GM21825 (cell line): Measurements from ENCODE around the gene SKI.
"Not testable (repeated sequence)": the region's sequence is repeated elsewhere in the genome, so short reads cannot be mapped to it uniquely, and the experiment has no call there.

Experiments
- ATAC-seq: cut with Tn5 transposase; IDR thresholded peaks from one replicate; pipeline ENCODE4 v1.9.1; 2021; ENCODE audit warnings: mild to moderate bottlenecking, moderate library complexity; ENCODE audit not compliant: unreplicated experiment

SKI gene

GRCh38 chr1:2318314-2319278, 90.5 kb downstream of the SKI start:
- ATAC-seq, result no peak

DNA sequence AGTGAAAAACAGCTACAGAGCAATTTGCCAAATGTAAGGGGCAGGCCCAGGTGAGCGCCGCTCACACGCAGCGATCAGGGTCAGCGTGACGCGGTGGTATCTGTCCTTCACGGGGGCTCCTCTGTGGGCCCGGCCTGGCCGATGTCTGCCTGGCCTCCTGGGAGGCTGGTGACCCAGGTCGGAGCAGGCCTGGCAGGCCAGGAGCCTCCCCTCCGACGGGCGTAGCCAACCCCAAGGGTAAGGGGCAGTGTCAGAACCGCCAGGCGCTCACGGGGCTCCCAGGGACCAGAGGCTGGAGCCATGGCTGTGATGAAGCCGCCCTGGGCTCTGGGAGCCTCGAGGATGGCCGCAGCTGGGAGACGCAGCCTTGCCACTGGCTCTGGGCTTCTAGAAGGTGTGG, 91.2 kb downstream of the SKI start:
- no peak for ATAC-seq

DNA sequence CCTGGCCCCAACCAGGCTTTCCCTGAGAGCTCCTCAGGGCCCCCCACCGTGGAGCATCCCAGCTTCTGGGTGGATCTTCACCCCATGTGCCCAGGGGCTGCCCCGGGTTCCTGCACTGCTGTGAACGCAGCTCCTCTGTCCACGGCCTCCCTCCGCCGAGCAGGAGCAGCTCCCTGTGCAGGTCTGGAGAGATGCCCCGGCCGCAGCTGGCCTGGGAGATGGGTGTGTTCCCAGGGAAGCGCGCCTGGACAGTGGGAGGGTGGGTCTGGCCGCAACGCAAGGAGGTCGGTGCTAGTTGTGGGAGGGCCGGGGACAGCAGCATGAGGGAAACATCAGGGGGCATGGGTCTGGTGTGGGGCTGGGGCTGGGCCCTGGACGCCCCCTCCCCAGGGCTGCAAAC, 91.9 kb downstream of the SKI start:
- no peak for ATAC-seq

DNA sequence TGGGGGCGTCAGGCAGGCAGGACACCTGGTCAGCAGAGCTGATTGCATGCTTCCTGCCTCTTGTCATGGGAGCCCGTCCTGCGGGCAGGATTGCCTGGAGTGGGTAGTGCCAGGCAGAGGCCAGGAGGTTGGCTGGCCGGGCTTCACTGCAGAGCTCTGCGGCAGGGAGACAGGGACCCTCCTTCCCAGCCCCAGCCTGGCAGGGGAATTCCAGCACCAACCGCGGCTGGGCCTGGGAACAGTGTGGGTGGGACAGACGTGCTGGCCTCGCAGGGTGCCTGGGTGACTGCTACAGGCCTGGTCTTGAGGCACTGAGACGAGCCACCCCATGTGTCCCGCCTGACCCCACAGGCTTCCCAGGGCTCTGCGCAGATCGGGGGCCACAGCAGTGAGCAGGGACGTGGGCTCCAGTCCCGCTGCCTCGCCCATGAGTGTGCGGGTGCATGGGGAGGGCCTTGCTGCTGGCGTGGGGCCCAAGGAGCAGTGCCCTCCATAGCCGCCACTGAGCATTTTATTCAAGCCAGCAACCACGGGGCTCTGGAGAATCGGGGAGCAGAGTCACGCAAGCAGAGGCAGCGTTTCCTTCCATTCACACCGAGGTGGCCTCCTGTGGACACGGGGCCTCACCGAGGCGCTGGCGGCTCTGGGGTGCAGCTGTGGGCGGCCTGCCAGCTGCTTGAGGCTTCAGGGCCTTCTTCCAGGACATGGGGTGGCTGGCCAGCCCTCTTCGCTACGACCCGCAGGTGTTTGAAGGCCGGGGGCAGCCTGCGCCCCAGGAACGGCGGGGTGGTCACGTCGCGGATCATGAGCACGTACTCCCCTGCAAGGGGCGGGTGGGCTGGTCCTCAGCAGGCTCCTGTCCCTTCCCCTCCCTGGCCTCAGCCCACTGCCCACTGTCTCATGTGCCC, 92.9 kb downstream of the SKI start:
- ATAC-seq, result no peak

DNA sequence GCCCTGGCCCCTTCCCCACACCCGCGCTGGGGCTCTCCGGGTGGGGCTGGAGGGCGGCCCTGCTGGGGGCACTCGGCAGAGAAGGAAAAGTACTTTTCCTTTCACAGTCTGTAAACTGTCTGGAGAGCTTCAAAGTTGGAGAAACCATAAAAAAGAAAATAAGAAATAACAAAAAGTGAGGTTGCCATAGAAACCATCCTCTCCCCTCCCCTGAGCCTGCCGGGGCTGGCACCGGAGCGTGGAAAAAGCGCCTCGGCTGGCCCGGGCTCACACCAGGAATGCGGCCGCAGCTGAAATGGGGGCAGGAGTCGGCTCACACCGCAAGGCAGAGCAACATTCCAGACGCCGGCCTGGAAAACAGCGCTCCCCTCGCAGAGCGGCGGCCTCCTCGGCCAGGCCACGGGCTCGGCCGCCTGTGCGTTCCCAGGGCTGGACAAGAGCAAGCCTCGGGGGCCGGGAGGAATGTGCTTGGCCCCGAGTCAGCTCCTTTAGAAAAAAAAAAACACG, 94.0 kb downstream of the SKI start:
- ATAC-seq, result no peak

DNA sequence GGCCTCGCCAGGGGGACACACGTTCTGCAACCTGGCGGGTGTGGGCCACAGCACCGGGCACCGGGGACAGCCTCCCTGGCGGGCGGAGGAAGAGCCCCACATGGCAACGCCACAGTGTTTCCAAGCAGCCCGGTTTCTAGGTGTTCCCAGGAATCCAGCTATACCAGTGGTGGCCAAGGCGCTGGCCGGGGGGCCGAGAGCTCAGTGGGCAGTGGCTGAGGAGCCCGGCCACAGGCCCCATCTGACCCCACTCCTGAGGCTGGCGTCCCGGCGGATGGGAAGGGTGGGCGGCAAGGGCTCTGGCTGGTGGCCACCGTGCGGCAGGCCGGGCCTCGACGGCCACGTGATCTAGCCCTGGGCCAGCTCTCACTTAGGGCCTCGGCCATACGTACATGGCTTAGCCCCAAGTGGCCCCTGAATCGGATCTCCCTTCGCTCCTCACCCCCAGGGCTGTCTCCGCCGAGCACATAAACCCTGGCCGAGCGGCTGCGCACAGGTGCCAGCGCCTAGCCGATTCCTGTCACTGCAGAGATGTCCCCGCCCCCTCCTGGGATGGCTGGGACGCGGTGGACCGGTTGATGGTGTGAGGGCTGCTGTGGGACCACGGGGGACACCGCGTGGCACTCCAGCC, 94.6 kb downstream of the SKI start:
- no peak for ATAC-seq

GRCh38 chr1:2323451-2323974, 95.4 kb downstream of the SKI start:
- ATAC-seq, result no peak

GRCh38 chr1:2324553-2325366, 96.6 kb downstream of the SKI start:
- ATAC-seq, result no peak

DNA sequence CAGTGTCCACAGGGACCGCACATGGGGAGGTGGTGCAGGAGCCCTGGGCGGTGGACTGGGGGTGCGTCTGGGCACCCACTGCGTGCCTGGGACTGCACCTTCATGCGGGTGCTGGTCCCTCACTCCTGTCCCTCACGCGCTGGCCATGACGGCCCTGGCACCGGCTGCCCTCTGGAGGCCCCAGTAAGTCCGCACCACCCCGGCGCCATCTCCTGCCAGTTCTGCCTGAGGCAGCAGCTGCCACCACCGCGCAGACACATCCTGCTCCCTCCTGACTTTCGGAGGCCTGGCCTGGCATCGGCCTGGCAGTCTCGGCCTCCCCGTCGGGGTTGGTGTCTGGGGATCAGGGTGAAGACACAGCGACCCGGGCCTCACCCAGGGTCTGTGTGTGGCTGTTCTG, 98.4 kb downstream of the SKI start:
- no peak for ATAC-seq

DNA sequence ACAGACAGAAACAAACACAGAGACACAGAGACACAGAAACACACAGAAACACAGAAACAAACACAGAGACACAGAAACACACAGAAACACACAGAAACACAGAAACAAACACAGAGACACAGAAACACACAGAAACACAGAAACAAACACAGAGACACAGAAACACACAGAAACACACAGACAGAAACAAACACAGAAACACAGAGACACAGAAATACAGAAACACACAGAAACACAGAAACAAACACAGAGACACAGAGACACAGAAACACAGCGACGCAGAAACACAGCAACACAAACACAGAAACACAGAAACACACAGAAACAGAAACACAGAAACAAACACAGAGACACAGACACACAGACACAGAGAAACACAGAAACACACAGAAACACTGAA, 99.0 kb downstream of the SKI start:
- not testable (repeated sequence) for ATAC-seq

DNA sequence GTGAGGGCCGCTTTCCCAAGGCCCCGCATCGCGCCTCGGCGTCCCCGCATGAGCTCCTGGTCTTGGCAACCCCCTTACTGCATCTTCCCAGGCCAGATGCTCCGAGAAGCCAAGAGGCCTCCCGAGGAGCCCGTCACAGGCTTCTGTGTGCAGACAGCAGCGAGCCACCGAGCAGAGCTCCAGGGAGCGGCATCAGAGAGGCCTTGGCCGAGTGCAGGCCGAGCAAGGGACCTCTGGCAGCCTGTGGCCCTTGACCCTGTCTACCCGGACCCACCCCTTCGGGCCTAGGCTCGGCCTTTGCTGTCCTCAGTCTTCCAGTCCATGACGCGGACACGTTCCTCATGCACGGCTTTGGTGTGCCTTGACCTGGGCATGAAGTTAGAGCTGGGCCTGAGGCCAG, 99.7 kb downstream of the SKI start:
- ATAC-seq, result no peak

GRCh38 chr1:2328676-2329455, 100.7 kb downstream of the SKI start:
- no peak for ATAC-seq

GRCh38 chr1:2330035-2330434, 101.9 kb downstream of the SKI start:
- no peak for ATAC-seq

- ATAC-seq, result no peak
Measured at GRCh38 chr1:2330519-2331199, 102.5 kb downstream of the SKI start.

- no peak for ATAC-seq
Measured at GRCh38 chr1:2331200-2331544, 103.1 kb downstream of the SKI start.

GRCh38 chr1:2331580-2331979, 103.5 kb downstream of the SKI start:
- not testable (repeated sequence) for ATAC-seq

GRCh38 chr1:2334366-2334765, 106.2 kb downstream of the SKI start:
- no peak for ATAC-seq

DNA sequence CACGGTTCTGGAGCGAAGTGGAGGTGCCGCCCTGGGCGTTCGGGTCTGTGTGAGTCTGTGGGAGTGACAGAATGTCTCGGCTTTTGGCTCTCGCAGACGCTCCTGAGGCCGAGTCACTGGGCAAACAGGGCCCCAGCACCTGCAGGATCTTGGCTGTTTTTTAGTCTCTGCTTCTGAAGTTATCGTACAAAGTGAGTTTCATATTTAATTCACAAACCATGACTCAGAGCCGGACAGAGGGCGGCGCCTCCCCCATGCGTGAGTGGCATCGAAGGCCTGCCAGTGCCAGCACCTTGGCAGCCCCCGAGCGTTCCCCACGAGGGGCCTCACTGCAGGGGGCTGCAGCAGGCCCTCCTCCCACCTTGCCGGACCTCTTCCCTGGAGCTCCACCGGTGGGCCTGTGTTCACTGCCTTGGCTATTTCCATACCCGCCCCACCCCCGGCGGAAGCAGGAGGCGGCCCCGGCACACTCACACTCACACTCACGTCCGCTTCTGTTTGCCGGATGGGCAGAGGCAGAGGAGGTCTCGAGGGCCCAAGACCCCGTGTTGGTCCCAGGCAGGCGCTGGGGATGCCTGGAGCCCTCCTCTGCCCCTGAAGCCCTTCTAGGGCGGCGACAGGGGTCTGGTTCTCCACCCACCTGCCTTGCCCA, 106.9 kb downstream of the SKI start:
- ATAC-seq, result no peak
